K562 (cell line): ENCODE measurements around the gene AFG1L. TPM values are rescaled to one million over a fixed set of nuclear protein-coding genes. Genes with fewer than 3 reads are reported as not detected.

Experiments used
- ARID1B ChIP-seq: fragments of 450-650 bp; IDR thresholded peaks from 2 replicates; pipeline ENCODE4 v1.6.1; 2016; ENCODE audit warnings: antibody characterized with exemption, mild to moderate bottlenecking, inconsistent platforms
- BDP1 ChIP-seq: IDR thresholded peaks from 3 replicates; pipeline ENCODE4 v1.6.1; 2011; ENCODE audit not compliant: insufficient read length, insufficient read depth
- BRD9 ChIP-seq: fragments of 450-650 bp; IDR thresholded peaks from 2 replicates; pipeline ENCODE4 v1.6.1; 2018; ENCODE audit warnings: low read depth; ENCODE audit not compliant: partially characterized antibody
- E2F4 ChIP-seq: sonication (generic); formaldehyde crosslinking; IDR thresholded peaks from 2 replicates; pipeline ENCODE4 v1.8.0; 2022; ENCODE audit warnings: mild to moderate bottlenecking, low read depth, missing genetic modification reagents
- KLF10 ChIP-seq: fragments of 250-450 bp; sonication (Bioruptor Pico); IDR thresholded peaks from 2 replicates; pipeline ENCODE4 v1.6.1; 2021; ENCODE audit warnings: matching md5 sums
- MYNN ChIP-seq, 2 experiments: sonication (generic); formaldehyde crosslinking in 1 of 2; IDR thresholded peaks; 2 replicates each; pipeline versions ENCODE4 v1.5.0 to v1.6.1; 2016 to 2020; ENCODE audit warnings: antibody characterized with exemption in 1 of 2, missing genetic modification reagents in 1 of 2
- PTTG1 ChIP-seq: fragments of 450-650 bp; IDR thresholded peaks from 2 replicates; pipeline ENCODE4 v1.6.1; 2016; ENCODE audit warnings: low read depth, mild to moderate bottlenecking, missing genetic modification characterization, missing compliant biosample characterization
- RAD51 ChIP-seq: fragments of 450-650 bp; IDR thresholded peaks from 2 replicates; pipeline ENCODE4 v1.7.1; 2016; ENCODE audit warnings: low read depth, mild to moderate bottlenecking, borderline replicate concordance
- RBM14 ChIP-seq: fragments of 200-400 bp; formaldehyde crosslinking; IDR thresholded peaks from 2 replicates; pipeline ENCODE4 v1.6.1; 2018; ENCODE audit warnings: low read depth, mild to moderate bottlenecking, low read length, moderate library complexity, borderline replicate concordance; ENCODE audit not compliant: insufficient read depth
- RBM34 ChIP-seq: fragments of 200-400 bp; formaldehyde crosslinking; IDR thresholded peaks from 2 replicates; pipeline ENCODE4 v1.6.1; 2018; ENCODE audit warnings: low read length, borderline replicate concordance; ENCODE audit not compliant: insufficient read depth
- RREB1 ChIP-seq: fragments of 250-450 bp; sonication (Bioruptor Pico); IDR thresholded peaks from 2 replicates; pipeline ENCODE4 v1.4.0; 2020
- SETDB1 ChIP-seq: IDR thresholded peaks from one replicate; pipeline ENCODE4 v1.6.1; 2012; ENCODE audit warnings: low read length, control low read depth, inconsistent platforms
- SIRT6 ChIP-seq: IDR thresholded peaks from one replicate; pipeline ENCODE4 v1.6.1; 2012; ENCODE audit warnings: low read depth, mild to moderate bottlenecking, control low read depth, inconsistent platforms, low read length, moderate library complexity
- SMAD4 ChIP-seq: fragments of 250-450 bp; sonication (Bioruptor Pico); conservative IDR thresholded peaks from 2 replicates; pipeline ENCODE4 v1.8.0; 2021; ENCODE audit warnings: inconsistent platforms, mild to moderate bottlenecking, moderate library complexity
- SRSF7 ChIP-seq: fragments of 200-400 bp; formaldehyde crosslinking; optimal IDR thresholded peaks from 2 replicates; pipeline ENCODE3; 2017; ENCODE audit warnings: mild to moderate bottlenecking, low read depth, low read length
- ZFP91 ChIP-seq: sonication (generic); formaldehyde crosslinking; IDR thresholded peaks from 2 replicates; pipeline ENCODE4 v1.8.0; 2022; ENCODE audit warnings: mild to moderate bottlenecking, missing genetic modification reagents
- ZNF511 ChIP-seq: sonication (generic); formaldehyde crosslinking; IDR thresholded peaks from 2 replicates; pipeline ENCODE4 v1.8.0; 2022; ENCODE audit warnings: mild to moderate bottlenecking, missing genetic modification reagents
- polyA plus RNA-seq, 8 experiments: library from polyadenylated mRNA; depleted of rRNA in 4 of 8; stranded (reverse) in 5 of 8; unstranded in 3 of 8; fragments of >200 nt; fragmentation: Nextera tagmentation in 2 of 8; fragmentation: Illumina TruSeq in 1 of 8; extraction: Ambion mirVana in 2 of 8; extraction: Trizol in 1 of 8; gene quantifications; 2 replicates each; pipeline versions ENCODE4 v1.2.1 to v1.2.3, GENCODE V29; 2011 to 2014; ENCODE audit warnings: inconsistent platforms in 1 of 8, missing spikeins in 1 of 8
- total RNA-seq, 7 experiments: library from RNA; depleted of rRNA in 6 of 7; stranded (reverse); fragments of >200 nt in 6 of 7; fragmentation: Illumina TruSeq in 2 of 7; extraction: Trizol in 2 of 7; gene quantifications; 2 replicates each; pipeline versions ENCODE4 v1.2.1 to v1.2.3, GENCODE V29; 2011 to 2021; ENCODE audit warnings: low replicate concordance in 1 of 7

Gene AFG1L
- total and polyA plus RNA-seq, 9 of the 15 experiments (the other 6 are each of a cell fraction or from before 2014, with no cell fraction given) = 2.2 to 15.5 (median 5.8) TPM

- TF ChIP-seq SETDB1 = no peak
- TF ChIP-seq RBM34 = no peak
- no peak for TF ChIP-seq BRD9
- no peak for TF ChIP-seq E2F4
- TF ChIP-seq SIRT6 = no peak
- no peak for TF ChIP-seq BDP1
- TF ChIP-seq RBM14 = peak; percentile 74; the same call in 1 of the 2 replicates
- TF ChIP-seq KLF10 (CRISPR knock-in tag) = no peak
- TF ChIP-seq SRSF7 = no peak
- TF ChIP-seq MYNN (IDR thresholded peaks at IDR 0.05) = no peak
- TF ChIP-seq MYNN (CRISPR knock-in tag; IDR thresholded peaks at IDR 0.05) = no peak
- TF ChIP-seq ARID1B = 0 out of 2 replicates have a peak, but pooled peaks have one; percentile 39
- no peak for TF ChIP-seq PTTG1 (tag)
- 0 out of 2 replicates have a peak, but pooled peaks have one; percentile 40 for TF ChIP-seq RREB1 (CRISPR knock-in tag)
- TF ChIP-seq ZFP91 (CRISPR knock-in tag) = no peak
- no peak for TF ChIP-seq RAD51
- TF ChIP-seq ZNF511 = no peak
- no peak; the same call in 1 of the 2 replicates for TF ChIP-seq SMAD4
Measured at GRCh38 chr6:108559884-108560462, 265.1 kb downstream of the AFG1L start (continued).
